Activated CD4-positive, alpha-beta T cell treated with anti-CD3 and anti-CD28 coated beads, Interleukin-2, amount 10 ng/mL, durations not matched to agents 7 days and 5 days (primary cell): ENCODE data around the gene IL36RN. TPM values are rescaled to one million over a fixed set of nuclear protein-coding genes. Genes with fewer than 3 reads are reported as not detected.
"Not testable (repeated sequence)": the region's sequence is repeated elsewhere in the genome, so short reads cannot be mapped to it uniquely, and the experiment has no call there.

Source experiments
- CTCF ChIA-PET: fragments of 350-600 bp; sonication (Branson Sonifier 250); formaldehyde crosslinking; loops from one replicate; lab custom pipeline; 2021; ENCODE audit warnings: antibody characterized with exemption; lab: Charles Lee
- POLR2A ChIA-PET: fragments of 350-600 bp; sonication (Branson Sonifier 250); formaldehyde crosslinking; loops from one replicate; lab custom pipeline; 2021; ENCODE audit warnings: antibody characterized with exemption; lab: Charles Lee
- DNase-seq: peaks from one replicate; pipeline ENCODE4 v3.0.0-alpha.2; 2020
- H3K27ac Mint-ChIP-seq: one replicate; pipeline ENCODE4 v1.8.0; 2021; ENCODE audit warnings: mild to moderate bottlenecking, moderate library complexity, mixed read lengths
- H3K27me3 Mint-ChIP-seq: one replicate; pipeline ENCODE4 v1.8.0; 2021; ENCODE audit warnings: mixed read lengths
- H3K36me3 Mint-ChIP-seq: one replicate; pipeline ENCODE4 v1.8.0; 2021; ENCODE audit warnings: low read depth, mixed read lengths
- H3K4me1 Mint-ChIP-seq: one replicate; pipeline ENCODE4 v1.8.0; 2021; ENCODE audit warnings: mixed read lengths
- H3K4me3 Mint-ChIP-seq: one replicate; pipeline ENCODE4 v1.8.0; 2021; ENCODE audit warnings: mild to moderate bottlenecking, moderate library complexity, mixed read lengths
- H3K9me3 Mint-ChIP-seq: one replicate; pipeline ENCODE4 v1.8.0; 2021; ENCODE audit warnings: mixed read lengths
- total RNA-seq, 2 experiments: library from RNA; stranded (reverse); gene quantifications; one replicate each; pipeline ENCODE4 v1.2.3, GENCODE V29; 2021

The IL36RN gene
- total RNA-seq, 2 experiments from 2014 or later: not detected

- Mint-ChIP-seq H3K27me3 (peaks cover 16% of the 10 kb centered on the region), H3K4me3 (no peak overlapping the region), H3K36me3 (no peaks in the 10 kb centered on the region), H3K9me3 (no peaks in the 10 kb centered on the region), H3K27ac (no peak overlapping the region), H3K4me1 (peaks cover 2% of the 10 kb centered on the region)
- POLR2A ChIA-PET: no interaction called here
- CTCF ChIA-PET: interaction anchor here (0.6 to 5.1 kb wide), 40 partner anchors 10 to 310 kb away, joined by 3 to 30 read pairs (median 4); partner anchors contain the start of gene IL36RN
- DNase-seq: peak; percentile 59
These were observed 21.1 kb downstream of the IL36RN start for GRCh38 chr2:113080134-113080533.

GRCh38 chr2:113081488-113082210 lies 22.7 kb downstream of the IL36RN start:
- CTCF ChIA-PET: interaction anchor here (0.8 to 5.1 kb wide), 7 partner anchors 8 to 309 kb away, joined by 3 to 30 read pairs (median 5); no protein-coding TSS in a partner anchor
- Mint-ChIP-seq H3K36me3 (no peaks in the 10 kb centered on the region), H3K4me1 (peaks cover 3% of the 10 kb centered on the region), H3K9me3 (no peaks in the 10 kb centered on the region), H3K27ac (no peak overlapping the region), H3K27me3 (peaks cover 14% of the 10 kb centered on the region), H3K4me3 (no peak overlapping the region)
- DNase-seq: no peak
- POLR2A ChIA-PET: no interaction called here

GRCh38 chr2:113083296-113083695 lies 24.3 kb downstream of the IL36RN start:
- H3K4me3 Mint-ChIP-seq: no peak overlapping the region
- ChIA-PET CTCF (interaction anchor here (0.8 to 2.1 kb wide), 3 partner anchors 9 to 307 kb away, joined by 3 to 6 read pairs (median 3); no protein-coding TSS in a partner anchor), POLR2A (no interaction called here)
- H3K27me3 Mint-ChIP-seq: peaks cover 10% of the 10 kb centered on the region
- H3K36me3 Mint-ChIP-seq: no peaks in the 10 kb centered on the region
- no peak overlapping the region for H3K27ac Mint-ChIP-seq
- H3K9me3 Mint-ChIP-seq: no peaks in the 10 kb centered on the region
- no peak for DNase-seq
- H3K4me1 Mint-ChIP-seq: peaks cover 3% of the 10 kb centered on the region

GRCh38 chr2:113084249-113085000 lies 25.4 kb downstream of the IL36RN start:
- POLR2A ChIA-PET: interaction anchor here (0.7 kb wide), 1 partner anchor 90 kb away, joined by 8 read pairs; no protein-coding TSS in a partner anchor
- DNase-seq: peak; percentile 27
- Mint-ChIP-seq H3K36me3 (no peaks in the 10 kb centered on the region), H3K27ac (no peak overlapping the region), H3K9me3 (no peaks in the 10 kb centered on the region), H3K4me1 (peaks cover 3% of the 10 kb centered on the region), H3K4me3 (no peak overlapping the region), H3K27me3 (peaks cover 10% of the 10 kb centered on the region)
- CTCF ChIA-PET: interaction anchor here (0.6 to 2.1 kb wide), 13 partner anchors 8 to 534 kb away, joined by 3 to 6 read pairs (median 3); no protein-coding TSS in a partner anchor

- CTCF ChIA-PET: interaction anchor here (1.4 to 2.1 kb wide), 3 partner anchors 53 to 305 kb away, joined by 3 to 6 read pairs (median 4); no protein-coding TSS in a partner anchor
- H3K9me3 Mint-ChIP-seq: no peaks in the 10 kb centered on the region
These were observed 26.5 kb downstream of the IL36RN start for GRCh38 chr2:113085542-113085941.

GRCh38 chr2:113088213-113088992 lies 29.4 kb downstream of the IL36RN start:
- Mint-ChIP-seq H3K4me1 (peaks cover 3% of the 10 kb centered on the region), H3K9me3 (no peaks in the 10 kb centered on the region), H3K4me3 (no peak overlapping the region), H3K27me3 (peaks cover under 1% of the 10 kb centered on the region), H3K27ac (no peak overlapping the region), H3K36me3 (no peaks in the 10 kb centered on the region)
- ChIA-PET POLR2A (no interaction called here), CTCF (interaction anchor here (0.7 to 2.3 kb wide), 6 partner anchors 8 to 50 kb away, joined by 3 to 15 read pairs (median 4); no protein-coding TSS in a partner anchor)
- DNase-seq: no peak

More at GRCh38 chr2:113085542-113085941, 26.5 kb downstream of the IL36RN start:
- H3K27me3 Mint-ChIP-seq: peaks cover 10% of the 10 kb centered on the region
- H3K36me3 Mint-ChIP-seq: no peaks in the 10 kb centered on the region
- H3K4me1 Mint-ChIP-seq: peaks cover 3% of the 10 kb centered on the region
- no peak overlapping the region for H3K4me3 Mint-ChIP-seq
- no peak for DNase-seq
- H3K27ac Mint-ChIP-seq: no peak overlapping the region
- POLR2A ChIA-PET: no interaction called here

- POLR2A ChIA-PET: no interaction called here
- H3K27ac Mint-ChIP-seq: no peak overlapping the region
- no peaks in the 10 kb centered on the region for H3K9me3 Mint-ChIP-seq
These were observed 30.9 kb downstream of the IL36RN start for GRCh38 chr2:113089916-113090315.

GRCh38 chr2:113091231-113091896 lies 32.4 kb downstream of the IL36RN start:
- H3K4me1 Mint-ChIP-seq: no peaks in the 10 kb centered on the region
- no peak overlapping the region for H3K4me3 Mint-ChIP-seq
- H3K36me3 Mint-ChIP-seq: peaks cover 5% of the 10 kb centered on the region
- peaks cover 6% of the 10 kb centered on the region for H3K9me3 Mint-ChIP-seq
- DNase-seq: no peak
- peaks cover 5% of the 10 kb centered on the region for H3K27me3 Mint-ChIP-seq
- CTCF ChIA-PET: interaction anchor here (1.7 kb wide), 1 partner anchor 11 kb away, joined by 9 read pairs; no protein-coding TSS in a partner anchor
- POLR2A ChIA-PET: no interaction called here
- H3K27ac Mint-ChIP-seq: no peak overlapping the region

More at GRCh38 chr2:113089916-113090315, 30.9 kb downstream of the IL36RN start:
- Mint-ChIP-seq H3K36me3 (no peaks in the 10 kb centered on the region), H3K4me1 (peaks cover 3% of the 10 kb centered on the region), H3K4me3 (no peak overlapping the region), H3K27me3 (no peaks in the 10 kb centered on the region)
- peak; percentile 8 for DNase-seq
- CTCF ChIA-PET: interaction anchor here (1.0 to 2.3 kb wide), 7 partner anchors 10 to 300 kb away, joined by 3 to 15 read pairs (median 4); no protein-coding TSS in a partner anchor

- POLR2A ChIA-PET: no interaction called here
- no peak for DNase-seq
- CTCF ChIA-PET: interaction anchor here (0.6 to 1.7 kb wide), 6 partner anchors 9 to 601 kb away, joined by 3 to 9 read pairs (median 3); no protein-coding TSS in a partner anchor
- H3K9me3 Mint-ChIP-seq: peaks cover 12% of the 10 kb centered on the region
- no peak overlapping the region for H3K4me3 Mint-ChIP-seq
- peaks cover 11% of the 10 kb centered on the region for H3K4me1 Mint-ChIP-seq
- H3K27ac Mint-ChIP-seq: no peak overlapping the region
- H3K27me3 Mint-ChIP-seq: peaks cover 5% of the 10 kb centered on the region
- H3K36me3 Mint-ChIP-seq: peaks cover 18% of the 10 kb centered on the region
These were observed 34.0 kb downstream of the IL36RN start for GRCh38 chr2:113092864-113093612.

- POLR2A ChIA-PET: no interaction called here
- Mint-ChIP-seq H3K27me3 (peaks cover 5% of the 10 kb centered on the region), H3K36me3 (peaks cover 20% of the 10 kb centered on the region), H3K4me1 (peaks cover 17% of the 10 kb centered on the region), H3K4me3 (no peak overlapping the region), H3K9me3 (peaks cover 12% of the 10 kb centered on the region), H3K27ac (no peak overlapping the region)
- CTCF ChIA-PET: no interaction called here
- DNase-seq: no peak
These were observed 34.6 kb downstream of the IL36RN start for GRCh38 chr2:113093613-113093977.

- peaks cover 20% of the 10 kb centered on the region for H3K36me3 Mint-ChIP-seq
- H3K9me3 Mint-ChIP-seq: peaks cover 12% of the 10 kb centered on the region
- H3K4me3 Mint-ChIP-seq, POLR2A ChIA-PET, H3K27ac Mint-ChIP-seq, CTCF ChIA-PET, H3K27me3 Mint-ChIP-seq, DNase-seq: not testable (repeated sequence)
- H3K4me1 Mint-ChIP-seq: peaks cover 19% of the 10 kb centered on the region
These were observed 37.3 kb downstream of the IL36RN start for GRCh38 chr2:113096306-113096705.
